Neural cell (in vitro differentiated cells): ENCODE data around the gene UBA6. TPM values are rescaled to one million over a fixed set of nuclear protein-coding genes. Genes with fewer than 3 reads are reported as not detected.

ENCODE experiments used
- H2AFZ ChIP-seq: fragments of 200-600, 300-800 bp; sonication (generic), shearing (Covaris generic); 2 replicates; pipeline ENCODE4 v1.6.0; 2014; ENCODE audit warnings: low read depth, mild to moderate bottlenecking, antibody characterized with exemption, low read length, moderate library complexity
- H3F3A ChIP-seq: fragments of 200-600 bp; shearing (Covaris generic); 2 replicates; pipeline ENCODE4 v1.6.1; 2016; ENCODE audit warnings: mild to moderate bottlenecking, moderate library complexity, mixed read lengths, antibody characterized with exemption, low read length; ENCODE audit not compliant: insufficient read depth, poor library complexity, severe bottlenecking
- H3K27ac ChIP-seq: fragments of 200-600, 300-800 bp; sonication (generic), shearing (Covaris generic); 2 replicates; pipeline ENCODE4 v1.5.1; 2014; ENCODE audit warnings: mild to moderate bottlenecking, low read length, moderate library complexity
- H3K27me3 ChIP-seq: fragments of 300-800, 200-600 bp; sonication (generic), shearing (Covaris generic); 2 replicates; pipeline ENCODE4 v1.6.0; 2014; ENCODE audit warnings: mild to moderate bottlenecking, low read depth, low read length, moderate library complexity; ENCODE audit not compliant: insufficient read depth
- H3K36me3 ChIP-seq: fragments of 300-800, 200-600 bp; sonication (generic), shearing (Covaris generic); 2 replicates; pipeline ENCODE4 v1.5.1; 2014; ENCODE audit warnings: mild to moderate bottlenecking, antibody characterized with exemption, low read length, moderate library complexity; ENCODE audit not compliant: insufficient read depth
- H3K4me2 ChIP-seq: fragments of 300-800, 200-600 bp; sonication (generic), shearing (Covaris generic); 2 replicates; pipeline ENCODE4 v1.6.0; 2014; ENCODE audit warnings: mild to moderate bottlenecking, low read length
- H3K4me3 ChIP-seq: fragments of 300-800, 200-600 bp; sonication (generic), shearing (Covaris generic); 2 replicates; pipeline ENCODE4 v1.5.1; 2014; ENCODE audit warnings: mild to moderate bottlenecking, low read length, moderate library complexity
- H3K79me2 ChIP-seq: fragments of 200-600 bp; shearing (Covaris generic); replicated peaks from 2 replicates; pipeline ENCODE4 v1.6.0; 2014; ENCODE audit warnings: mild to moderate bottlenecking, low read length, moderate library complexity; ENCODE audit not compliant: insufficient read depth
- H3K9ac ChIP-seq: fragments of 300-800, 200-600 bp; sonication (generic), shearing (Covaris generic); 2 replicates; pipeline ENCODE4 v1.6.1; 2016; ENCODE audit warnings: mild to moderate bottlenecking, low read length, mixed read lengths
- H3K9me2 ChIP-seq: fragments of 200-600 bp; shearing (Covaris generic); 2 replicates; pipeline ENCODE4 v1.6.1; 2016; ENCODE audit warnings: mild to moderate bottlenecking, low read length, mixed read lengths; ENCODE audit not compliant: insufficient read depth
- H3K9me3 ChIP-seq: fragments of 200-600, 300-800 bp; sonication (generic), shearing (Covaris generic); 2 replicates; pipeline ENCODE4 v1.6.1; 2016; ENCODE audit warnings: mild to moderate bottlenecking, mixed run types, low read length, moderate library complexity, mixed read lengths
- H4K20me1 ChIP-seq: fragments of 200-600 bp; shearing (Covaris generic); 2 replicates; pipeline ENCODE4 v1.6.1; 2016; ENCODE audit warnings: mild to moderate bottlenecking, mixed run types; ENCODE audit not compliant: insufficient read depth
- CTCF ChIP-seq: fragments of 450-650 bp; IDR thresholded peaks from 2 replicates; pipeline ENCODE4 v1.5.1; 2014; ENCODE audit warnings: antibody characterized with exemption, mild to moderate bottlenecking, moderate library complexity; ENCODE audit not compliant: poor library complexity, severe bottlenecking
- EP300 ChIP-seq: fragments of 450-650 bp; conservative IDR thresholded peaks from 2 replicates; pipeline ENCODE4 v1.6.1; 2014; ENCODE audit warnings: antibody characterized with exemption, mild to moderate bottlenecking, moderate library complexity; ENCODE audit not compliant: poor library complexity, severe bottlenecking
- EZH2 ChIP-seq: fragments of 200-600, 300-800 bp; shearing (Covaris generic), sonication (generic); IDR thresholded peaks from 2 replicates; pipeline ENCODE4 v1.6.1; 2014; ENCODE audit warnings: antibody characterized with exemption, low read length, borderline replicate concordance, mild to moderate bottlenecking; ENCODE audit not compliant: insufficient read depth, poor library complexity, severe bottlenecking
- MXI1 ChIP-seq: fragments of 450-650 bp; conservative IDR thresholded peaks from 2 replicates; pipeline ENCODE4 v1.6.1; 2014; ENCODE audit warnings: antibody characterized with exemption, mild to moderate bottlenecking; ENCODE audit not compliant: poor library complexity, severe bottlenecking
- POLR2AphosphoS5 ChIP-seq: IDR thresholded peaks from 2 replicates; pipeline ENCODE4 v1.6.1; 2012
- RAD21 ChIP-seq: fragments of 450-650 bp; conservative IDR thresholded peaks from 2 replicates; pipeline ENCODE4 v1.6.1; 2014; ENCODE audit warnings: antibody characterized with exemption, mild to moderate bottlenecking, moderate library complexity
- REST ChIP-seq: IDR thresholded peaks from 2 replicates; pipeline ENCODE4 v1.6.1; 2012; ENCODE audit warnings: borderline replicate concordance
- SMC3 ChIP-seq: fragments of 450-650 bp; conservative IDR thresholded peaks from 2 replicates; pipeline ENCODE4 v1.6.1; 2014; ENCODE audit warnings: antibody characterized with exemption, mild to moderate bottlenecking, moderate library complexity; ENCODE audit not compliant: poor library complexity
- TAF1 ChIP-seq: IDR thresholded peaks from 2 replicates; pipeline ENCODE4 v1.6.1; 2012; ENCODE audit warnings: low read depth
- polyA plus RNA-seq: library from polyadenylated mRNA; depleted of rRNA; stranded (reverse); fragments of >200 nt; gene quantifications from 2 replicates; pipeline ENCODE4 v1.2.3, GENCODE V29; 2014

UBA6 gene
- polyA plus RNA-seq, 1 donor from 2014 or later: 126 TPM

- Histone ChIP-seq H3K27ac (no peak overlapping the region), H3K4me2 (no peak overlapping the region)
These were observed 11.9 kb upstream of the UBA6 start for GRCh38 chr4:67712650-67713528.

More at GRCh38 chr4:67712650-67713528, 11.9 kb upstream of the UBA6 start:
- H2AFZ ChIP-seq: no peak overlapping the region
- TF ChIP-seq CTCF: no peak
- no peak for TF ChIP-seq REST
- TF ChIP-seq EZH2: no peak
- TF ChIP-seq SMC3: no peak
- no peak for TF ChIP-seq POLR2AphosphoS5
- TF ChIP-seq EP300: no peak
- TF ChIP-seq TAF1: no peak
- no peak for TF ChIP-seq MXI1
- no peak for TF ChIP-seq RAD21
- no peaks in the 10 kb centered on the region for H3F3A ChIP-seq
- no peaks in the 10 kb centered on the region for H3K9me2 ChIP-seq
- H4K20me1 ChIP-seq: no peaks in the 10 kb centered on the region
- no peaks in the 10 kb centered on the region for H3K36me3 ChIP-seq
- peaks cover 6% of the 10 kb centered on the region for H3K79me2 ChIP-seq
- no peak overlapping the region for H3K4me3 ChIP-seq
- H3K9me3 ChIP-seq: no peaks in the 10 kb centered on the region
- H3K27me3 ChIP-seq: no peaks in the 10 kb centered on the region
- H3K9ac ChIP-seq: no peak overlapping the region
